ENCODE results near the gene HIP1R.
A peak's percentile ranks its signal among the peaks of the same experiment; 100 is the strongest.

GRCh38 chr12:122909442-122910288 lies 74.4 kb downstream of the HIP1R start:
- TF ChIP-seq CTCF (IDR thresholded peaks at IDR 0.05 in 8 of 11, conservative IDR thresholded peaks at IDR 0.05 in 3 of 11): no peak
- TF ChIP-seq POLR2AphosphoS5 (IDR thresholded peaks at IDR 0.05): peak in 2 of 3 donors; percentile 33 to 55
- TF ChIP-seq POLR2A (IDR thresholded peaks at IDR 0.05): no peak
